GM19351 (cell line): ENCODE measurements around the gene CFHR1.
"Not testable (repeated sequence)": the region's sequence is repeated elsewhere in the genome, so short reads cannot be mapped to it uniquely, and the experiment has no call there.

Source experiments
- ATAC-seq: cut with Tn5 transposase; IDR thresholded peaks from one replicate; pipeline ENCODE4 v1.9.1; 2021; ENCODE audit warnings: mild to moderate bottlenecking, moderate library complexity; ENCODE audit not compliant: unreplicated experiment

The CFHR1 gene

DNA sequence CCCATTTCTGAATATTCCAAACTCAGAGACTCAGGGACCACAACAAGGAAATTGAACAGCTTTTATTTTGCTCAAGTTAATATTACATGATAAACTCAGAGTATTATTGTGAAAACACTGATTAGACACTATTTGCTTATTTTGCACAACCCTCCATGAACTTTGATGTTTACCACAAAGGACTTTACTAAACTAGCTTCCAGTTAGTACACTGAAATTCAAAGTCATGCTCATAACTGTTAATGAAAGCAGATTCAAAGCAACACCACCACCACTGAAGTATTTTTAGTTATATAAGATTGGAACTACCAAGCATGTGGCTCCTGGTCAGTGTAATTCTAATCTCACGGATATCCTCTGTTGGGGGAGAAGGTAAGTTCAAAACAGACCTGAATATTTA lies at the start of gene CFHR1:
TSS of gene CFHR1 (plus strand) at position 201 of the 400 bp plus-strand sequence. CDS start at position 315, 114 bp downstream.
- ATAC-seq, result not testable (repeated sequence)

DNA sequence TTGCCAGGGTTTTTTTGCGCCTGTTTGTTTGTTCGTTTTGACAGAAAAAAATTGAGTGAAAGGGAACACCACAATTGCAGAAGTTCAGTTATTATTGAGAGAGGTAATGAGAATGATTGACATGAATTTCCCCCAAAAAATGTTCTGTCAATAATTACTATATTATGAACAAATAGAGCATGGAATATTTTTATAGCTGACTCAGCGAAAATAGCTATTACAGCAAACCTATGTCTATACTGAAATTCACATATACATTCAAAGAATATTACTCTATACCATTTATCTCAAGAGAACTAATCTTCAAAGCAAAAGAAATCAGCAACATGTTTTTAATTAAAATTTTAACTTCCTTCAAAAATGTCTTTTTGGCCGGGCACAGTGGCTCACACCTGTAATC lies 49.7 kb upstream of the CFHR1 start:
- ATAC-seq, result not testable (repeated sequence)

DNA sequence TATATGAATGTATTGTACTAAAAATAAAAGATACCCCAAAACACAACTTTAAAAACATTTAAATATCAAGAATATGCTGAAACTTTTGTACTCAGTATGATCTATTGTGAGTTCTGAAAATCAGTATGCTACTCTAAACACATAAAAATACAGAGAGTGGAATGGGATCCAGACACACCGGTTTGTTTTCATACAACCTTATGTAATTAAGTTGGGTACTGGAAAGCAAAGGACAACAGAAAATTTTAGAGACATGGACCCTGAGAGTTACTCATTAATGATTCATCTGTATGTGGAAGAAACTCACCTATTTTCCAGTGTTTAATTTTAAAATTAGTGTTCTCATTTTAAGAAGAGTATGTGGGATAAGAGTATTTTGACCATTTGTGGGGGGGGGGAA lies 45.8 kb upstream of the CFHR1 start:
- ATAC-seq, result no peak

DNA sequence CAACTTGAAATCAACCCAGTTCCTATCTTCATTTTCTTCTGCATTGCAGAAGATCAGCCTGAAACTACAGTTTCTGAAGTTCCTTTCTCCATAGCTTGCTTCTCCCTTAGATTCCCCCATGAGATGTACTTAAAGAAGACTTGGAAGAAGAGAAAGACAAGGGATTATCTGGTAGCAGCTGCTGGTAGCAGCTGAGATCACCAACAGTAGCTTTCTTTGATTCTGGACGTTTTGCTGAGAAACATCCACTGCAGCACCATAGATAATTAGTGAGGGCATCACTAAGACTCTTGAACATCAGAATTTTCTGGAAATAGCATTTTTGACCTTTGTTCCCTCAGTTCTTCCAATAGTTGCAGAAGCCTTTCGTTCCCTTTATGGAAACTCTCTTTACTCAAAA lies 45.4 kb upstream of the CFHR1 start:
- no peak for ATAC-seq

DNA sequence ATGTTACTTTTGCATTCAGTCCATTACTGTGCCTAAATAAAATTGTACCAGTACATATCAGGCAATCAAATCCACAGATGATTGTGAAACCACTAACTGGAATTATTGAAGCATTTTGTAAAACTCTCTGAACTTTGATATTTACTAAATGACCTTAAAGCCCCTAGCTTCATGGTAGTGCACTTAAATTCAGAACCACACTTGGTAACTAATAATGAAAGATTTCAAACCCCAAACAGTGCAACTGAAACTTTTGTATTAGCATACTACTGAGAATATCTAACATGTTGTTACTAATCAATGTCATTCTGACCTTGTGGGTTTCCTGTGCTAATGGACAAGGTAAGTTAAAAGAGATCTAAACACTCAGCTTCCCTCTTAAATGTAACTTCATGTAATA lies 44.9 kb upstream of the CFHR1 start, which contains the start of gene CFHR3:
TSS of gene CFHR3 (plus strand) at position 238 of the 400 bp plus-strand sequence. CDS start at position 285, 47 bp downstream.
- ATAC-seq, result peak; percentile 58

DNA sequence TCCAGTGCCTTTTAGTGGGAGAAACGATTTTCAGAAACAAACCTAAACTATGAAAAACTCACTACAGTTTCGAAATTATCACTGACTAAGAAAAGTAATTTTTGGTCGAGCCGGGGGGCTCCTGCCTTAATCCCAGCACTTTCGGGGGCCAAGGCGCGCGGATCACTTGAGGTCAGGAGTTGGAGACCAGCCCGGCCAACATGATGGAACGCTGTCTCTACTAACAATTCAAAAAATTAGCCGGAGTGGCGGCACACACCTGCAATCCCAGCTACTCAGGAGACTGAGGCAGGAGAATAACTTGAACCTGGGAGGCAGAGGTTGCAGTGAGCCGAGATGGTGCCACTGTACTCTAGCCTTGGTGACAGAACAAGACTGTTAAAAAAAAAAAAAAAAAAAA lies 41.9 kb upstream of the CFHR1 start:
- no peak for ATAC-seq

DNA sequence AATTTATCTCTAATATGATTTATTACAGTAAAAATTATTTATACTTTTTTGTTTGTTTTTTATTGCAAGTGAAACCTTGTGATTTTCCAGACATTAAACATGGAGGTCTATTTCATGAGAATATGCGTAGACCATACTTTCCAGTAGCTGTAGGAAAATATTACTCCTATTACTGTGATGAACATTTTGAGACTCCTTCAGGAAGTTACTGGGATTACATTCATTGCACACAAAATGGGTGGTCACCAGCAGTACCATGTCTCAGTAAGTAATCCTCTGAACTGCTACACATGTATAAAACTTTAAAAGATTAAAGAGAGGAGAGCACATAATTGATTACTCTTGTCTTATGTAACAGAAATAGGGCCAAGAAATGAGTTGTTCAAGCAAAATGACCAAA lies 40.4 kb upstream of the CFHR1 start:
- ATAC-seq, result no peak

DNA sequence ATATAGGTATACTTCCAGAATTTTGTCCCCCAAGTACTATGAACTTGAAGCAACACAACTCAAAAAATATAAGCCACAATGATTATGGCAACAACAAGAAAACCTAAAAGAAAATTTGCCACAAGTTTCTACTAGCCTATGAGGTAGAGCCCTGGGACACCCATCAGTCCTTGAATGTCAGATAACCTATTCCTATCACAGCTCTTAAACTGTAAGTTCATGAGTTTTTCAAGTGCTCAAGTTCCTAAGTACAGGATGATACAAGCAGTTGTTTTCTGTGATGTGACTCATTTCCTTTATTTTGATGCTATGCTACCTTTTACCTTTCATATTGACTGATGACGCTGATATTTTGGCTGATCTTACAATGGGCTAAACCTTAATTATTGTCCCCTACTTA lies 28.3 kb upstream of the CFHR1 start:
- not testable (repeated sequence) for ATAC-seq

DNA sequence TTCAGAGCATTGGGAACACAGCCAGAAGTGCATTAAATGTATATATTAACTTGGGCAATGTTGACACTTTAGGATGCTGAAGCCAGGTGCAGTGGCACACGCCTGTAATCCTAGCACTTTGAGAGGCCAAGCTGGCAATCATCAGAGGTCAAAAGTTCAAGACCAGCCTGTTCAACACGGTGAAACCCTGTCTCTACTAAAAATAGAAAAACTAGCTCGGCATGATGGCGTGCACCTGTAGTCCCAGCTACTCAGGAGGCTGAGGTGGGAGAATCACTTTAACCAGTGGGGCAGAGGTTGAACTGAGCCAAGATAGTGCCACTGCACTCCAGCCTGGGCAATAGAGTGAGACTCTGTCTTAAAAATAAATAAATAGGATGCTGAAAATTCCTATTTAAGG lies 25.4 kb upstream of the CFHR1 start:
- not testable (repeated sequence) for ATAC-seq

DNA sequence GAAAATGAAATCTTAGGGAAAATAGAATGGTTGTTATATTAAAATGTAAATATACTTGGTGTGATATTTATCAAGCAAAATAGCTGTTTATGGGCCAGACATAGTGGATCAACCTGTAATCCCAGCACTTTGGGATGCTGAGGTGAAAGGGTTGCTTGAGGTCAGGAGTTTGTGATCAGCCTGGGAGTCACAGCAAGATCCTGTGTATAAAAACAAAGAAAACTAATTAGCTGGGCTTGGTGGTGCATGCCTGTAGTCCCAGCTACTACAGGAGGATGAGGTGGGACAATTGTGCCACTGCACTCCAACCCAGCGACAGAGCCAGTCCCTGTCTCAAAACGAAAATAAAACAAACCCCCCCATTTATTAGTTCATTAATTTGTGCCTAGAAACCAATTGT lies 21.6 kb upstream of the CFHR1 start:
- ATAC-seq, result no peak

DNA sequence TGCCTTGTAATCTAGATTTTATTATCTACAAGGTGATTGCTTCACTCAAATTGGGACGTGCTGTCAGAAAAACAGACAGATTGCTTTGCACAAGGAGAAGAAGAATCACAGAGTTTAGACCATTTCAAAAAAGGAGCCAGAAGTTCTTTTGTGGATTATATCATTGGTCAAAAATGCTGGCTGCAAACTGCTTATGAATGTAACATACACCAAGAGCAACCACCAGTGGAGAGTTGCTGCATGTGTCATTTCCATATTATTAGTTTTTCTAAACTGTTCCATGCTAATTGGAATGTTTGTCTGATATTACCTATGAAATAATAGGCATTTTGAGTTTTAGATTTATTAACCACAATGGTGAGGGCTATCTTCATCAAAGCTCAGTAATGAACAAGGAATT lies 17.6 kb upstream of the CFHR1 start:
- ATAC-seq, result not testable (repeated sequence)

DNA sequence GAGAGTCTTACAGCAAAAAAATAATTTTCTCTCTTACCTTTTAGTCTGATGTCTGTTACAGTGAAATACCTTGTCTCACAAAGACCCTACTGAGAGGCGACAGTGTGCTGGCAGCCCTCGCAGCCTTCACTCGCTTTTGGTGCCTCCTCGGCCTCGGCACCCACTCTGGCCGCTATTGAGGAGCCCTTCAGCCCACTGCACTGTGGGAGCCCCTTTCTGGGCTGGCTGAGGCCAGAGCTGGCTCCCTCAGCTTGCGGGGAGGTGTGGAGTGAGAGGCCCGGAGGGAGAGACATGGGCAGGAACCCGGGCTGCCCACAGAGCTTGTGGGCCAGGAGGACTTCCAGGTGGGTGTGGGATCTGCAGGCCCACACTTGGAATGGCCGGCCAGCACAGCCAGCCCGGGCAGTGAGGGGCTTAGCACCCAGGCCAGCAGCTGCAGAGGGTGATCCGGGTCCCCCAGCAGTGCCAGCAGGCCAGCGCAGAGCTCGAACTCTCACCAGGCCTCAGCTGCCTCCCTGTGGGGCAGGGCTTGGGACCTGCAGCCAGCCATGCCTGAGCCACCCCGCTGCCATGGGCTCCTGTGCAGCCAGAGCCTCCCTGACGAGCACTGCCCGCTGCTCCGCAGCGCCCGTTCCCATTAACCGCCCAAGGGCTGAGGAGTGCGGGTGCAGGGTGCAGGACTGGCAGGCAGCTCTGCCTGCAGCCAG lies 10.8 kb upstream of the CFHR1 start:
- no peak for ATAC-seq

DNA sequence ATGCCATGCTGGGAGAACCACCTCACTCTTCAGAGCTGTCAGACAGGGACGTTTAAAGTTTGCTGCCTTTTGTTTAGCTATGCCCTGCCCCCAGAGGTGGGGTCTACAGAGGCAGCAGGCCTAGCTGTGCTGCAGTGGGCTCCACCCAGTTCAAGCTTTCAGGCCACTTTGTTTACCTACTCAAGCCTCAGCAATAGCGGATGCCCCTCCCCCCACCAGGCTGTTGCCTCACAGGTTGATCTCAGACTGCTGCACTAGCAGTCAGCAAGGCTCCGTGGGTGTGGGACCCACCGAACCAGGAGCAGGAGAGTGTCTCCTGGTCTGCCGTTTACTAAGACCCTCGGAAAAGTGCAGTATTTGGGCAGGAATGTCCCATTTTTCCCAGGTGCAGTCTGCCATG lies 2.1 kb upstream of the CFHR1 start:
- ATAC-seq, result not testable (repeated sequence)

DNA sequence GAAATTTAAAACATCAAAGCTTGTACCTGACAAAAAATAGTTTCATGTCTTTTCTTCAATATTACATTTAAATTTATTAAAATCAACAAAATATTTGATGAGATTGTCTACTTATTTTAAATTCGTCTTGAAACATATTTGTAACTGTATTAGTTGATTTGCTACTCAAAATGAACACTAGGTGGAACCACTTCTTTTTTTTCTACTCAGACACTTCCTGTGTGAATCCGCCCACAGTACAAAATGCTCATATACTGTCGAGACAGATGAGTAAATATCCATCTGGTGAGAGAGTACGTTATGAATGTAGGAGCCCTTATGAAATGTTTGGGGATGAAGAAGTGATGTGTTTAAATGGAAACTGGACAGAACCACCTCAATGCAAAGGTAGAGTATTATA lies 8.3 kb downstream of the CFHR1 start:
- ATAC-seq, result peak; percentile 92

DNA sequence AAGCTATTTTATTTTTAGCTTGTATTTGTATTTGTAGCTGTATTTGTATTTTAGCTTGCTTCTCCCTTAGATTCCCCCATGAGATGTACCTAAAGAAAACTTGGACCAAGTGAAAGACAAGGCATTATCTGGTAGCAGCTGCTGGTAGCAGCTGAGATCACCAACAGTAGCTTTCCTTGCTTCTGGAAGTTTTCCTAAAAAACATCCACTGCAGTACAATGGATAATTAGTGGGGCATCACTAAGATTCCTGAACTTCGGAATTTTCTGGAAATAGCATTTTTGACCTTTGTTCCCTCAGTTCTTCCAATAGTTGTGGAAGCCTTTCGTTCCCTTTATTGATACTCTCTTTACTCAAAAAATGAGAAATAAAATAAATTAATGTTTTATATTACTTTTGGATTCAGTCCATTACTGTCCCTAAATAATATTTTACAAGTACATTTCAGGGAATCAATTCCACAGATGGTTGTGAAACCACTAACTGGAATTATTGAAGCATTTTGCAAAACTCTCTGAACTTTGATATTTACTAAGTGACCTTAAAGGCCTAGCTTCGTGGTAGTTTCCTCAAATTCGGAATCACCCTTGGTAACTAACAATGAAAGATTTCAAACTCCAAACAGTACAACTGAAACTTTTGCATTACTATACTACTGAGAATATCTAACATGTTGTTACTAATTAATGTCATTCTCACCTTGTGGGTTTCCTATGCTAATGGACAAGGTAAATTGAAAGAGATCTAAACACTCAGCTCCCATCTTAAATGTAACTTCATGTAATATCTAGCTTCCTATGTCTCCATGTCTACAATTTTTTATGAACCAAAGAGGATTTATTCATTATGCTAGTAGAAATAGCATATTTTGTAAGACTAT lies 30.3 kb downstream of the CFHR1 start:
- ATAC-seq, result not testable (repeated sequence)

DNA sequence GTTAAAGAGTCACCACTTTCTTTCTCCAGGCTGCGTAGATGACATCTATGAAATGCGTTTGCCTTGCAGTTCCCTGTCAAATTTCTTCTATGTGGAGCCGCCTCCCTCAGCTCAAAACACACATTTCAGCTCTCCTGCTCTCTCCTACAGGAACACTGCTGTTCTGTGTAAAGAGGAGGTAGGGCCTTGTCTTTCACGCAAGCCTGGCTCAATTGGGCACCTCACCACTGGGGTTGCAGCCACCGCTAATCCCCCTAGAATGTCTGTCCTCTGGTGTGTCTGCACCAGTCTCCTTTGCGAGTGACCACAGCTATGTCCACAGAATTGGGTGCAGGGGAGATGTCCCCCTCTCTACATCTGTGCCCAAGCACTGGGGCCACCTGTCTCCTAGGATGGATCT lies 36.5 kb downstream of the CFHR1 start:
- no peak for ATAC-seq

DNA sequence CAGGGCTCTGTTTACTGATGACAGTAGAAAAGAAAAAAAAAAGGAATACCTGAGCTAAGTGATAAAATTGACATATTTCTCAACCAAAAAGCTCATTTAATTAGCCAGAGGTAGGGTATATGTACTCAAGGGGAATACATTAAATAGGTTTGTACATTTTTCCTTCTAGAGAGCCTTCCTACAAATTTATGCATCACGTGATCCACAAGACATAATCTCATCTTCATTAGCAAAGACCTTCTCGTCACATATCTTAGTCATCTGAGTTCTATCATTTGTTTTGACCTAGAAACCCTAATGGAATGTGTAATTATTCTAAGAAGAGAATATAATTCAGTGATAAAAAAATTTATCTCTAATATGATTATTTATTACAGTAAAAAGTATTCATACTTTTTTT lies 37.7 kb downstream of the CFHR1 start:
- no peak for ATAC-seq

DNA sequence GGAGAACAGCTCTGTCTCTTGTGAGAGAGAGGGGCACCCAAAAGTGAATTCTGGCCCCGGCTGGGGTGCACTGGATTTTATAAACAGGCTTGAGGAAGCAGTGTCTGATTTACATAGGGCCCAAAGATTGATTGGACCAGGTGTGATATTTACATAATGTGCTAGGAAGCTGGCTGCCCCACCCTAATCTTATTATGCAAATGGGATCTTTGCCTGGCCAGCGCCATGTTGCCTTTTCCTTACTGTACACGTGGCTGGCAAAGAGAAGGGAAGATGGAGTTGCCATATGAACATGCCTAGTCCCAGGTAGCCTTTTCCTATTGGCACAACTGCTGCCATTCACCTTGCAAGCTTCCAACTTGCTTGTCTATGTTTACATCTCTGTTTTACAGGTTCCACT lies 39.3 kb downstream of the CFHR1 start:
- ATAC-seq, result no peak

DNA sequence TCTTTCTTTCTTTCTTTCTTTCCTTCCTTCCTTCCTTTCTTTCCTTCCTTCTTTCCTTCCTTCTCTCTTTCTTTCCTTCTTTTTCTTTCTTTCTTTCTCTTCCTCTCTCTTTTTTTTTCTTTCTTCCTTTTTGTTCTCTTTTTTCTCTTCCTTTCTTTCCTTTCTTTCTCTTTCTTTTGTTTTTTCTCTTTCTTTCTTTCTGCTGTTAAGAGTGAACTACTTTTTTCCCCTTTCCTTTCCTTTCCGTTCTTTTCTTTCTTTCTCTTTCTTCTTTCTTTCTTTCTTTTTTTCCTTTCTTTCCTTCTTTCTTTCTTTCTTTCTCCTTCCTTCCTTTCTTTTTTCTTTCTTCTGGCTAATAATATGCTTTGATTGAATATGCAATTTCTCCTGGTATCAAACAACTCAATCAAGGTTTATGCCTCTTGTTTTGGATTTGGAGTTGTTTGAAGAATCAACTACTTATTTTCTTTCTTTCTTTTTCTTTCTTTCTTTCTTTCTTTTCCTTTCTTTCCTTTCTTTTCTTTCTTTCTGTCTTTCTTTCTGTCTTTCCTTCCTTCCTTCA lies 40.9 kb downstream of the CFHR1 start:
- ATAC-seq, result no peak

DNA sequence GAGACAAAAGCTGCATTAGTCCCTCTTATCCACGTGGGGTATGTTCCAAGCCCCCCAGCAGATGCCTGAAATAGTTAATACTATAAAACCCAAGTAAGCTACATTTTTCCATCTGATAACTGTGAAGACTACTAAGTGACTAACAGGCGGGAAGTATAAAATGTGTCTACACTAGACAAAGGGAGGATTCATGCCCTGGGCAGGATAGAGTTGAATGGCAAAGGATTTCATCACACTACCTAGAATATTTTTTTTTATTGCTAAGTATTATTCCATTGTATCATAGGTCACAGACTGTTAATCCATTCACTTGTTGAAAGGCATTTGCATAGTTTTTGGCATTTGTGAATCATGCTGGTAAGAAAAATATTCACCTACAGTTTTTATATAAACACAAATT lies 41.9 kb downstream of the CFHR1 start:
- ATAC-seq, result no peak

DNA sequence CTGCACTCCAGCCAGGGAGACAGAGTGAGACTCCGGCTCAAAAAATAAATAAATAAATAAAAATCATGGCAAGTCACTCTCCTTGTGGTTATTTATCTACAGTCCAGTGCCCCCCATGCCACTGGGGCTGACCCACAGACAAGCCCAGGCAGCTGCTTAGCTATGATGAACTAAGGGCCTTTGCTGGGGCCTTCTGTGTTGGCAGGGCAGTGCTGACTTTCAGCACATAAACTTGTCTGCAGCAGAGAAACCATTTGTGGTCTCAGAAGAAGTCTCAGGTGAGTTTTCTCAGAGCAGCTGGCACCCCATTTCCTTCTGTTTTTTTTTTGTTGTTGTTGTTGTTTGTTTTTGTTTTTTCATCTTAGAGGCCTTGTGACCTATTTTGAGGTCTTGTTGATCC lies 47.4 kb downstream of the CFHR1 start:
- no peak for ATAC-seq

DNA sequence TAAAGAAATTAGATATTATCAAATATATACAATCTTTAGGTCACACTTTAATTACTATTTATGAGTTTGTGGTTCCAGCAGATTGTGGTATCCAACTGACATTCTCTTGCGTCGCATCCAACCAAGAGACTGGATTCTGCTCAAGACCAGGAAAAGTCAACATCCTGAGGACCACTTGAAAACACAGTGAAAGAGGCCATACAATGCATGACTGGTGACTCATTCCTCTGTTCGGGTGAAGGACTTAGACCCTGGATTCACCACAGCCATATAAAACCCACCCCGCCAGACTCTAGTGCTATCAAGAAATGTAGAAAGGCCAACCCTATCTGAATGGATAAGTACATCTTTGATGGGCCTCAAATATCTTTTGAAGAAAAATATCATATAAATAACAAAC lies 53.9 kb downstream of the CFHR1 start:
- no peak for ATAC-seq
